Activated gamma-delta T cell treated with Interleukin-2 at 50 U/mL for 16 hours (primary cell): ENCODE measurements around the gene SENP1.
A peak's percentile ranks its signal among the peaks of the same experiment; 100 is the strongest.
"Not testable (repeated sequence)": the region's sequence is repeated elsewhere in the genome, so short reads cannot be mapped to it uniquely, and the experiment has no call there.

Experiments used
- DNase-seq: peaks from one replicate; pipeline ENCODE4 v3.0.0-alpha.2; 2020

SENP1 gene

DNA sequence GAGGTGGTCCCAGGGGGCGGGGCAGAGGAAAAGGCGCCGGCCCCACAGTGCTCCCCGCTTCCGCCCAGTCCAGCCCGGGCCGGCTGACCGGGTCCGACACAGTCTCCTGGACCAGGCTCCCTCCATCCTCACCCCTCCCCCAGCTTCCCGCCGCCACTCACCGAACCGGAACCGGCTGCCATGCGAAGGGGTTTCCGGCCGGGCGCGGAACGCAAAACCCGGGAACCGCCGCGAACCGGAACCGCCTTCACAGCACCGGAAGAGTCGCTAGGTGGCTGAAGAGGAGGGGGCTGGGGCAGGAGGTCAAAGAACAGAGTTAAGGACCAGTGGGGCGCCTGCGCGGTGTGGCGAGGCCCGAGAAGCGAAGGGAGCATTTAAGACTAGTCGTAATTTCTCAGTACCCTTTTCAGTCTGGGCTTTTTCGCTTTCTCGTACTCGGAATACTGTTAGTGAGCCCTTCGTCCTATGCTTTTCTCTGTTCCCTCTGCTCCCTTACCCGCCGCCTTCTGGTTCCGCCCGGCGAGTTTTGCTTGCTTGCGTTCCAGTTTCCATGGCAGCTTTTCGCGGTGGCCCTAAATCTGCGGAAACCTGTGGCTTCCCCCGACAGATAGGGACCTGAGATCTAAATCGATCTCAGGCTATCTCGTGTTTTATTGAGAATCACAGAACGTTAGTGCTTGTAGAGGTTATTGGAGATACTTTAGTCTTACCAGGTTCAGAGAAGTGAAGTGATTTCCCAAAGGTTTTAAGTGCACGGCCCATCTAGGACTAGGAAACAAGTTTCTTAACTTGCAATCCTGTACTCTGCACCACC lies at the start of gene SENP1:
SENP1 (minus strand) TSS at position 213 of the 814 bp plus-strand sequence. CDS start 4,607 bp downstream, outside the sequence.
- peak; percentile 86 for DNase-seq

DNA sequence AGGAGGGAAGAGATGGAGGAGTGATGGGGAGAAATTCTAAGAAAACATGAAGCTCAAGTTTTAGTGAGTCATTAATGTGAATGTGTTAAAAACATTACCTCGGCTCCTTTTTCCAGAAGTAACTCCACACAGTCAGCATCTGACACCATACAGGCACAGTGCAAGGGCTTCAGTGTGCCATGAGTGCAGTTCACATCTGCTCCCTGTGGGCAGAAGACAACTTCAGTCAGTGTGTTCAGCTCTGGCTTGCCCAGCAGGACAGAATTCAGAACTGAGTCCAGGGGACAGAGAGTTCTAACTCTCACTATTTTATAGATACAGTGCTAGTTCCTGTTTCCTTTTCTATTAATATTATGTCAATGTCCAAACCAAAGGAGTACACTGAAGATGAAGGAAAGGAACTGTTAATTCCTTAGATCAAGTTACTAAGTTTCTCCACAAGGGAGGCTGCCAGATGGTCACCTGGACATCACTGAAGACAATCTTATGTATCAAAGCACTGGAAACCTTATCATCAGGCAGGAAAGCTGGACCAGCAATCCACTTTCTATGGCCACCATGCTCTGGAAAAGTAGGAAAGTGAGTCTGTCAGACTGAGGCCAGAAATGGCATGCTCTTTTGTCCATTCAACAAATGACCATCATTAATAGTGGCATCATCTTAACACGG lies 45.4 kb upstream of the SENP1 start:
- DNase-seq: no peak

DNA sequence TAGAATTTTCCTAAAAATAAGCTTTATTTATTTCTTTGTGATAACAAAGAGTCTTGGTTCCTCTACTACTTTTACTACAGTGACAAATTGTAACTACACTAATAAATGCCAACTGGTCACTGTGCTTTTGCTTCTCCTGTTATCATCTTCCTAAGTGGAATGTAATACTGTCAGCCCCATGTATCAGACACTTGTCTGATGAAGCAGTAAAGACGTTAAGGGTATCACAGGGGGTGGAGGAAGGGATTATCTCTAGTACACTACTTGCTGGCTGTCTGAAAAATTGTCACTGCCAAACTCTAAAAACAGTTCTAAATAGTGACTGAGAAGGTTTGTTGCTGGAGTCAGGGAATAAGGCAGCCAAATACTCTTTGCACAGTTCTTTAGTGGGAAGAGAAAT lies 40.1 kb upstream of the SENP1 start:
- no peak for DNase-seq

DNA sequence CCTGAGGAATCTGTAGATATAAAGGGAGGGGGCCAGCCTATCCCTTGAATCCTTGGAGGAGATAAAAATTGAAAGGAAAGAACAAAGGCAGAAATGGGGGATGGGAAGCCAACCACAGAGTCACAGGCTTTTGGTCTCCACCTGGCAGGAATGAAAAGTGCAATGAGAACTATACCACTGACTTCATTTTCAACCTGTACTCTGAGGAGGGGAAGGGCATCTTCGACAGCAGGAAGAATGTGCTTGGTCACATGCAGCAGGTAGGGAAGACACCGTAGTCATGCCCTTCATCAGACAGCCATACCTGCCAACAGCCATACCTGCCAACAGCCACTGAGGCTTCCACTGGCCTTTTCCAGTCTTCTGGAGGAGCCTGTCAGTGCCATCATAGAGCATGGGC lies 38.0 kb upstream of the SENP1 start:
- no peak for DNase-seq

DNA sequence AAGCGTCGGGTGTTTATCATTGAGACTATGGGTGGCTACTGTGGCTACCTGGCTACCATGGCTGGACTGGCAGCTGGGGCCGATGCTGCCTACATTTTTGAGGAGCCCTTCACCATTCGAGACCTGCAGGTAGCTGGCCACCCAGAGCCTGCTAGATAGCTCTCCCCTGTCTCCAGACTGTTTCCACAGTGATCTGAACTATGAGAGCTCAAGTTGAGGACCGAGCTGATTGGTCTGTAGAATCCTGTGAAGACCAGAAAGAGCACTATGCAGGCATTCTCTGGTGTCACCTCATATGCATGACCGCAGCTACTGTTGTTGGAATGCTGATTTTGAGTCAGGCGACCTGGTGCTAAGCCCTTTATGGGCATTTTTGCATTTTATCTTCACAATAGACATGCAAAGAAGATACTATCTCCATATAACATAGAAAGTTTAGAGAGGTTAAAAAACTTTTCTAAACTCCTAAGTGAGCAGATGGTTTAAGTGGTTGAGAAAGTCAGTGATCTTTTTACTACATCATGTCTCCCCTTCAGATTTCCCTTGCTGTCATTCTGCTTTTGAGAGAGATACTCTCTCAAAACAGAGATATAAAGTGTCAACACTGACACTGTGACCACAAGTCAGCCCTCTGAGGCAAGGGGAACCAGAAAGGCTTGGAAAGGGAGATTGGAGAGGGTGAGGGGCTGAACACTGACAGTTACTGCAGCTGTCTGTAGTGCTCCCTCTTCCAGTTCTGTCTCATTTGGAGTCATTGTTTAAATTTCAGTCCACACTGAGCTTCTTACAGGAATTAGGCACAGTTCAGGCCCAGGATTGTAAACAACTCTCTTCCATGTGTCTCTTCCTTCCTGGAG lies 37.2 kb upstream of the SENP1 start:
- DNase-seq: no peak

DNA sequence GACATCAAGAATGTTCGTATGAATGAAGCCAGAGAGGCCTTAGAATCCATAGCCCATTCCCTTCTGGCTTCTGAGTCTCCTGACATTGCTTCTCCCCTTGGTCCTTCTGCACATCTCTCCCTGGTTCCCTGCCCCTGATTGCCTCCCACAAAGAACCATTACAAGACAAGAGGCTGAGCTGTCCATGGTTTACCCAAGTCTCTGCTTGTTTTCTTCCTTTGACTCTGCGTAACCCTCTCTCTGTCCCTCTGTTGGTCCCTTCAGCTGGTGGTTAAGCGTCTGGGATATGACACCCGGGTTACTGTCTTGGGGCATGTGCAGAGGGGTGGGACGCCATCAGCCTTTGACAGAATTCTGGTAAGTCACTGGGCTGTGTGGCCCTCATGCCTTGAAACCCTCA lies 29.1 kb upstream of the SENP1 start:
- no peak for DNase-seq

DNA sequence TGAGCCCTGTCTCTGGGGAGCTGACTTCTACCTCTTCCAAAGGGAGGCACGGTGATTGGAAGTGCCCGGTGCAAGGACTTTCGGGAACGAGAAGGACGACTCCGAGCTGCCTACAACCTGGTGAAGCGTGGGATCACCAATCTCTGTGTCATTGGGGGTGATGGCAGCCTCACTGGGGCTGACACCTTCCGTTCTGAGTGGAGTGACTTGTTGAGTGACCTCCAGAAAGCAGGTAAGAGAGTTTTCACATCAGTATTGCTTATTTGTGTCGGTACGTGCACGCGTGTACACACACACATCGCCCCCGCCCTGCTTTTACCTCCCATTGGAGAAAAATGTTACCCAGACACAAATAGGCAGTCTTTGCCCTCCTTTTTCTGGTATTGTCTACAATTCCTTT lies 26.9 kb upstream of the SENP1 start:
- DNase-seq: no peak

DNA sequence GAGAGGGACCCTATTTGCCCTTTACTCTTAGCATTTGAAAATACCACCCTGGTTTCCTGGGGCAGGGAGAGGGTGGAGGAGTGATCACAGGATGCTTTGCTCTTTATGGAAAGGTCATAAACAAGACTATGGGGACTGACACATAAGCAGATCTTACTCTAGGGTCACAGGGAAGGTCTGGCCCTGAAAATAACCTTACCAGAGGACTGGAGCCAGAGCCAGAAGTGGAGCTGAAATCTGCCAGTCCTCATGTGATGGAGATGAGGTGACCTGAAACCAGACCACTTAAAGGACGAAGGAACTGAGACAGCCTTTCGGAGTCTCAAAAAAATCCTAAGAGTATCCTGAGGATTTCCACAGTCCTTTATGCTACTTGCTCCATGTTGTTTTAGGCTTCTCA lies 25.6 kb upstream of the SENP1 start:
- DNase-seq: no peak

DNA sequence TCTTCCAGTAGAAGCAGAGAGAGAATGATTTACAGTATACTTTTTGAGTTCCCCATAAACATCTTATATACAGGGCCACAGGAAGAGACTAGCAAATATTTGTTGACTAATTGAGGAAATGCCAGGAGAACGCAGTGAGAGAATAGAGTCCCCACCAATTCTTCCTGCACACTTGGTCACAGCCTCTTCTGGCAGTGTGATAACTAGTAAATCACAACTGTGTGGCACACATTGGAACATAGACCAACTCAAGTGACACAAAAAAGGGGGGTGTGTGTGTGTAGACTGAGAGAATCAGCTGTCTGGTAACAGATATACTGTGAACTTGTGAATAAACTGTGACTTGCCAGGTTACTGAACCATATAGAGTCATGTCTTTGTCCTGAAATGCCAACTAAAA lies 23.5 kb upstream of the SENP1 start:
- DNase-seq: no peak

DNA sequence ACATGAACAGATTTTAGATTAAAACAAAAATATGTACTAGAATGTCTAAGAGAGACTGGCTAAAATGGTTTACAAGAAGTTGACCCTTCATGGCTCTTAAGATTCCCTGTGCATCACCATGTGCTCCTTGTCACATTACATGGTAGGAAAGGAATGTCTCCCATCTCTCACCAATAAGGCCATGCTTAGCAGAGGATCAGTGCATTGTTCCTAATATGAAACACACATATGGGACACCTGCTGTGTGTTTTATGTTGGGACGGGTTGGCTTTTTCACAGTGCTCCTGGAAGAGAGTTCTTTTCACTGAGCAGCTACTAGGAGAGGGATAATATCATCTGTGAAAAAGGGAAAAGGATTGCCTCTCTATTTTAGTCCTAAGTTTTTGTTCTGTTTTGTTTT lies 22.9 kb upstream of the SENP1 start:
- DNase-seq: no peak

DNA sequence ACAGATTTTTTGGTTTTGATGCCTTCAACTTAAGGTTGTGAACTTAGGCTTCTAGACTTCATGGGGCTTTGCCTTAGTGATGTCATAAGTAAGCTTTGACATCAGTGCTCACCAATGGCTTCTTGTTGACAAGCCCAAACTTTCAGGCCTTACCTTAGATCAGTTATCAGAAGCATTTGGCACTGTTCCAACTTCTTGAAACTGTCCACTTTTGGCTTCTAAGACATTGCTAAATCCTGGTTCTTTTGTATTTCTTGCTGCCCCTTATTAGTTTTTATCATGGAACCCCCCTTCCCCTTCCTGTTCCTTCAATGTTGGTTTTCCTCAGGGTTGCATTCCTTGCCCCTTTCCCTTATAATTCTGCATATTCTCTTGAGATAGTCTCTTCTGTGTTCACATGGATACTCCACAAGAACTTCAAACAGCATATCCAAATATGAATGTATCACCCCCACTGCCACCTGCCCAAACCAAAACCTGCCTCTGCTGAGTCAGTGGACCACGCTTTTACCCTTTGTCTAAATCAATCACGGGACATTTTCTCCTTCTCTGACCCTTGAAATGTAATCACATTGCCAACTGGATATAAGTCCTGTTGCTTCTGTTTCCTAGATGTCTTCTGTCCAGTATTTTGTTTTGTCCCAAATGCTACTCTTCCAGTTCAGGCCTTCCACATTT lies 21.2 kb upstream of the SENP1 start:
- no peak for DNase-seq

DNA sequence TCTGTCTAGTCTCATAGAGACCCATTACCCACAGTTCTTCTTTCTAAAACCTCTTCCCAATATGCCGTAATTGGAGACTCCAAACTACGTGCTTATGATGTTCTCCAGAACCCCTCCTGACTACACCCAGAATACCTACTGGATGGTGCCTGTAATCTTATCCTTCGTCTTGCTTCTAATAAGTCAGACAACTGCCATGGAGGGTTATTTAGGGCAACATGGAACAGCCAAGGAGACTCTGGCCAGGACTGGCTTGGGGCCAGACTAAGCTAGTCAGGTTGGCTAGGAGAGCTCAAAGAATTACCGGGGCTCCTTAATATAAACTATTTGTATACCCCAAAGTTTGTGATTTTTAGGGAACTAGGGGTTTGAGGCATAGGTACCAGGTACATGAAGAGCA lies 20.1 kb upstream of the SENP1 start:
- no peak for DNase-seq

DNA sequence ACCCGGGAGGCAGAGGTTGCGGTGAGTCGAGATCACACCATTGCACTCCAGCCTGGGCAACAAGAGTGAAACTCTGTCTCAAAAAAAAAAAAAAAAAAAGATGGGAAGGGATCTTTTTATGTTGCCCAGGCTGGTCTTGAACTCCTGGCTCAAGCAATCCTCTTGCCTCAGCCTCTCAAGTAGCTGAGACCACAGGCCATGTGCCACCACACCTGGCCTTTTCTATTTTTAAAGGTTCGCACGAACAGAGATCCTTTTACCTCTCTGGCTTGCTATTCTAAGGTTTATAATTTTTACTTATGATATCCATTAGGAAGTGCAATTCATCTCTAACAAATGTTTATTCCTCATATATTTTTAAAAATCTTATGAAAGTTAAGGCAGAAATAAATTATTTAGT lies 19.7 kb upstream of the SENP1 start:
- not testable (repeated sequence) for DNase-seq

DNA sequence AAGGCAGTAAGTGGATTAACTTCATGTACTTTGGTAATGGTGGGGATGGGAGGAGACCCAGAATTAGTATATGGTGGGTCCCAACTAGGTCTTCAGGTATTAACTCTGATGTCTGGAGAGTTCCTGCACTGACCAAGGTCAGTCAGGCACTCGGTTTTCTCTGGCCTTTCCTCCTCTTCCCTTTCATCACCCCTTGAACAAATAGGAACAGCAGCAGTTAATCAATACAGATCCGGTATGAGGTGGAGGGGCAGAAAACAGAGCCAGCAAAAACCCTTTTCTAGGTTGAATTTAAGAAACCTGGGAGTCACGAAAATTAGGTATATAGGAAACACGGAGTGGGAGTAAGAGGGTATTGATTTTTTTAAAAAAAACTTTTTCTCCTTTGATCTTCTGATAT lies 17.3 kb upstream of the SENP1 start:
- DNase-seq: no peak

DNA sequence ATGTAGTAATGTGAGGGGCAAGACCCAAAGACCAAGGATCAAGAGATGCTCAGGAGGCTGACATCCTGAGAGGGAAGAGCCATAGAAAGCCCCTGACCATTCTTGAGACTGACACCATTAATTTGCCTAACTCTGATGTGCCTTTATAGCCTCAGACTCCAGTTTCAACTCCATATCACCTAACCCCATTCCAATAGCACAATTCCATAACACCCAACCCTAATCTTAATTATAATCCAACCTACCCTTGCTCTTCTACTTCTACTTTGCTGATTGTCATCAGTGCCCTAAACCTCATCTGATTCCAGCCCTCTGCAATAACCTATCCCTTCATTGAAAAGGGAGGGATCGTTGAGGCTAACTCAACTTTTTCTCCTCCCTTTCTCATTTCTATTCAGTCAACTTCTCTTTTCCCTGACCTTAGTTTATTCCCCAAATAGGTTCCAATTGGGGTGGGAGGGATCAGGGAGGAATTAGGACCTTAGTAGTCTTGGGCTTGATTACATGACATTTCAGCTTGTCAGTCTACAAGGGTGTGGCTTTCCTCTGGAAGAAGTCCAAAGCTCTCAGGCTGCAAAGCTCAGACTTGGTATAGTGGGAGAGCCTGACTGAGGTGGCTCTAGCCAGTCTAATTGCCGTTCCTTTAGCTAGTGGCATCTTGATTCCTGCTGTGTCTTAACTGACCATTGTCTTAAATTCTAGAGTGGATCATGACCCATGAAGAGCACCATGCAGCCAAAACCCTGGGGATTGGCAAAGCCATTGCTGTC lies 16.4 kb upstream of the SENP1 start:
- DNase-seq: no peak

DNA sequence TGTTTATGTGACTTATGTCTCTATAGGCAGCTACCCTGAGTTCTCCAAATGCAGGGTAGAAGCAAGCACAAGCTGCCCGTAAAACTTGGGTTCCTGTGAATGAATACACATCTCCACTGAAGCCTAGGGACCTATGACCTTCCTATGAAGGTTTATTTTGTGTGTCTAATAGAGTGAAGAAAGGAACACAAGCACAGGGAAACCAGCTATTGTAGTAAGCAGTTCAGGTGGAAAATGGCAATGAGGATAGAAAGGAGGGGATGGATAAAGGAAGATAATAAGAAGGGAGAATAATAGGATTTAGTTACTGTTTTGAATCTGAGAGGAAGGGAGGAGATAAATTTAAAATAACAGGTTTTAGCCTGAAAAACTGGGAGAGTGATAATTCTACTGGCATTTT lies 15.6 kb upstream of the SENP1 start:
- DNase-seq: no peak

DNA sequence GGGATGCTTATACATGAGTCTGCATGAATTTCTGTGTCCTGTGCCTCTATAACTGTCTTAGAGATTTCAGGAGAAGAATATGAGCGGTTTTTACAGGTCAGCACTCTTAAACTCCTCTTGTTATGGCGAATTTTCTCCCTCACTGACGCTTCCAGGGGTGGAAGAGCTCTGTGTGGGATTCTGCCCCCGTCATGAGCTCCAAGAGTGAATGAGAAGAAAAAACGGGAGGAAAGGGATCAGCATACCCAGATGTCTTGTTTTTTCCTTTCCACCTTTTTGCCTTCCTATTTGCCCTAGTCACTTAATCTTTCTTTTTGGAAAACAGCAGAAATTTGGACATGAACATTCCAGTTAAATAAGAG lies 13.9 kb upstream of the SENP1 start:
- no peak for DNase-seq

DNA sequence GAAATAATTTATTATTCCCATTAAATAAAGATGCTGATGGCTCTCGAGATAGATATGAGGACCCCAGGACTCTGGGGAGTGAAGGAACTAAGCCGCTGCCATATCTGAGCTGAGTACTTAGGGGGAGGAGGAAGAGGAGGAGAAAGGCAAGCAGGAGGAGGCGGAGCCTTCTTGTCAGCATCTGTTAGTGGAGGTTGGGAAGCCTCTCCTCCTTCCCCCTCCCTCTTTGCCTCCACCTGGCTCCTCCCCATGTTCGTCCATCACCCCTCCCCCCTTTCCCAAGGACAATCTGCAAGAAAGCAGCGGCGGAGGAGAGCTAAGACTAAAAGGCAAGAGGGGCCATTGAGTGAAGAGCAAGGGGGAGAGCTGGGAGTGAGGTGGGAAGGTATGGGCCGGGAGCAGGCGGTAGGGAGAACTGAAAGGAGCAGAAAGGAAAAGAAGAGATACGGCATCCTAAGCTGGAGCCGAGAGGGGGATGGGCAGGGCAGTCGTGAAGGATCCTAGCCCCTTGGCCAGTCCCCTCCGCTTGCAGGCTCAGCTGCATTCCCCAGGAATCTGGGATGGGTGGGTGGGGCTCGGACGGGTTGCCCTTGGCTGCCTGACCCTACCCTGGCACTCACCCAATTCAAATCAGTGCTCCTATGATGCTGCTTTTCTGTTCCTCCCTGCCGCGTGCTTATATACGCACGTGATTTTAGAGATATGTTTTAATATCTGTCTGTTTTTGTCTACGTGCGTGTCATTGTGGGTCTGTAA lies 13.4 kb upstream of the SENP1 start, which contains the start of gene PFKM:
PFKM (plus strand) TSS at position 287 of the 756 bp plus-strand sequence. CDS start 3,411 bp downstream, outside the sequence.
- DNase-seq: peak; percentile 42

DNA sequence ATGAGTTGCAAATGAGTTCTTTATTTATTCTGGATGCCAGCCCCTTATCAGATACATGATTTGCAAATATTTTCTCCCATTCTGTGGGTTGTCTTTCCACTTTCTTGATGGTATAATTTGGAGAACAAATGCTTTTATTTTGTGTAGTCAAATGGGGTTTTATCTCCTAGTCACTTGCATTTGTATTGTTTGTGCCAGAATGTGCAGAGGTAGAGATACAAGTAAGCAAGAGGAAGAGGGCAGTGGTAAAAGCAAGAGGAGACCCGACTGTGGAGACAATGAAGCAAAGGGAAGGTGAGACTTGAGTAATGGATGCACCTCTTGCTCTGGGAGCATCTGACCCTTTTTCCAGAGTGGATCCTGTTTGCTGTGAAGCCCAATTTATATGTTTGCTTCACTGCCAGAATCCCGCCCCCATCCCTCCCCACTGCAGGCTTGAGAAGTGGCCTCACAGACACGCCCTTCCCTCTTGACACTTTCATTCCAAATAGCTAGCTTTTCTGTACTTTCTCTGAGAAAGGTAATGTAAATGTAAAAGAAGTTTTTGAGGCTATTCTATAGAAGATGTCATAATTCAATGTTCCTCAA lies 12.5 kb upstream of the SENP1 start:
- DNase-seq: no peak

DNA sequence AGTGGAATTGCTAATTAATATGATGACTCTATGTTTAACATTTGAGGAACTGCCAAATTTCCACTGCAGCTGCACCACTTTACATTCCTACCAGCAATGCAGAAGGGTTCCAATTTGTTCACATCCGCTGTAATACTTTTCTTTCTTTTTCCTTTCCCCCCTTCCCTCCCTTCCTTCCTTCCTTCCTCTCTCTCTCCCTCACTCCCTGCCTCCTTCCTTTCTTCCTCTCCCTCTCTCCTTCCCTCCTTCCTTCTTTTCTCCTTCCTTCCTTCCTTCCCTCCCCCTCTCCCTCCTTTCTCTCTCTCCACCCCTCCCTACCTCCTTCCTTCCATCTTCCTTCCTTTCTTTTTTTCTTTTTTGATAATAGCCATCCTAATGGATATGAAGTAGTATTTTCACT lies 10.1 kb upstream of the SENP1 start:
- no peak for DNase-seq

DNA sequence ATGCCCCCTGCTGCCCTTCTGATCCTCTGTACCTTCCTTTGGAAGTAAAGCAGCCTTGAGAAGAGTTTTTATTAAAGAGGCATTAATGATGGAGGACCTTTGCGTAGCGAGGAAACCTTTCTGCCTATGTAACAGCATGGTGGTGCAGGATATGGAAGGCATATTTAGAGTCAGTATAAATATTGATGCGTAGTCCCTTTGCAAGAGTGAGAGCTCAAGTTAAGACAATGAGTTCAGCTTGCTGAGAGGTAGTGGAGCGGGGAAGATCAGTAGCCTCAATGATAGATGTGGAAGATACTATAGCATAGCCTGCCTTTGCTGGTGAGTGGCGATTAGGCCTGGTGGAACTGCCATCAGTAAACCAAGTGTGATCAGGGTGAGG lies 5.4 kb upstream of the SENP1 start:
- DNase-seq: not testable (repeated sequence)
